A549 treated with Hydrocortisone at 1 μM for 4 hours (cell line): ENCODE results near the gene POLR3E. TPM values are rescaled to one million over a fixed set of nuclear protein-coding genes. Genes with fewer than 3 reads are reported as not detected.

Source experiments
- total RNA-seq: library from RNA; stranded (reverse); fragments of 200-300 nt; extraction: Qiagen RNA extraction; gene quantifications from 5 replicates; pipeline ENCODE4 v1.2.3, GENCODE V29; 2022

Gene POLR3E, protein sequence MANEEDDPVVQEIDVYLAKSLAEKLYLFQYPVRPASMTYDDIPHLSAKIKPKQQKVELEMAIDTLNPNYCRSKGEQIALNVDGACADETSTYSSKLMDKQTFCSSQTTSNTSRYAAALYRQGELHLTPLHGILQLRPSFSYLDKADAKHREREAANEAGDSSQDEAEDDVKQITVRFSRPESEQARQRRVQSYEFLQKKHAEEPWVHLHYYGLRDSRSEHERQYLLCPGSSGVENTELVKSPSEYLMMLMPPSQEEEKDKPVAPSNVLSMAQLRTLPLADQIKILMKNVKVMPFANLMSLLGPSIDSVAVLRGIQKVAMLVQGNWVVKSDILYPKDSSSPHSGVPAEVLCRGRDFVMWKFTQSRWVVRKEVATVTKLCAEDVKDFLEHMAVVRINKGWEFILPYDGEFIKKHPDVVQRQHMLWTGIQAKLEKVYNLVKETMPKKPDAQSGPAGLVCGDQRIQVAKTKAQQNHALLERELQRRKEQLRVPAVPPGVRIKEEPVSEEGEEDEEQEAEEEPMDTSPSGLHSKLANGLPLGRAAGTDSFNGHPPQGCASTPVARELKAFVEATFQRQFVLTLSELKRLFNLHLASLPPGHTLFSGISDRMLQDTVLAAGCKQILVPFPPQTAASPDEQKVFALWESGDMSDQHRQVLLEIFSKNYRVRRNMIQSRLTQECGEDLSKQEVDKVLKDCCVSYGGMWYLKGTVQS
- 33.9 to 37.8 TPM (median 35.2 TPM) in 5 replicates for total RNA-seq

GRCh38 chr16:22297114-22297870 is at the start of gene POLR3E:
TSS of gene POLR3E (plus strand) at chr16:22297409. CDS start at chr16:22302969, 5,560 bp downstream.

DNA sequence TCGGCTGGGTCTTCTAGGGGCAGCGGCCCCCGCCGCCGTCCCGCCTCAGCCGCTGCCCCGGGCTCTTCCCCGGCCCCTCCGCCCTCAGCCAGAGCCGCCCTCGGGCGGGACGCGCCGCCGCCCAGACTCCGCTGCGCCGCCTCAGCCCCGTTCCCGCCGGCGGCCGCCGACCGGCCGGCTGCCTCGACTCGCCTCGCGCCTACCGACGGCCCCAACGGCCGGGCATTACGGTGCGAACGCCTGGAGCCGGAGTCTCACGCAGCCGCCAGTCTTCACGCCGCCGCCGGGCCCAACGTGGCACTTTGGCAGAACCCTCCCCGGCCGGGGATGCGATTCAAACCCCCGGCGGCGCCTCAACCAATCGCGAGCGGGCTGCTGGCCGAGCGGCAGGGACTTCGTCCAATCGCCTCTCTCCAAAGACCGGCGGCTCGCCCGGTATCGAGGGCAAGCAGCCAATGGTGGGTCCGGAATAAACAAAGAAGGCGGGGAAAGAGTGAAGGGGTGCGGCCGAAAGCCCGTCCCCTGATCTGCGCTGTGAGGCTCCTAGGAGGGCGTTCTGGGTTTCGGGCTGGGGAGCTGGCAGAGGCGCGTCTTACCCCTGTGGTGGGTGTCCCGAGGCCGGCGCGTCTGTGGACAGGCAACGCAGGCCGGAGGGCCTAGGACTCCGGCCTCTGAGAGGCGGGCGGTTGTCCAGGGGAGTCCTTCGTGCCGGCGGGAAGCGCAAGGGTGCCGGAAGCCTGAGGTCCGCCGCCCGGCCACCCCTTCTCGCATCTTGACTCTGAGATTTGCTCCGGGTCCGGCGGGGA is 77.3 kb downstream of the POLR3E start, which contains the start of gene CDR2:
TSS of gene CDR2 (minus strand) at position 309 of the 806 bp plus-strand sequence. CDS start 310 bp downstream, outside the sequence.

Other genes with a start within 250 kb of the POLR3E start
- 0.02 to 0.07 TPM (median 0.07 TPM) in 3 of 5 replicates, not detected in the others for gene VWA3A, start 204.9 kb upstream of the POLR3E start, total RNA-seq
- not detected in 5 replicates for gene SDR42E2, start 134.9 kb upstream of the POLR3E start, total RNA-seq
- 11.7 to 19.4 TPM (median 16.1 TPM) in 5 replicates for gene EEF2K, start 91.1 kb upstream of the POLR3E start, total RNA-seq
- gene CDR2, start 77.2 kb downstream of the POLR3E start, total RNA-seq, result 32.7 to 46.1 TPM (median 39.8 TPM) in 5 replicates
- gene NPIPB5, start 213.5 kb downstream of the POLR3E start, total RNA-seq, result 20.8 to 34.3 TPM (median 25.2 TPM) in 5 replicates